ENCODE results near the gene SORCS1.

SORCS1 gene

GRCh38 chr10:106595281-106595680 is 569.2 kb downstream of the SORCS1 start:
- no peak for DNase-seq (ENCODE audit: low read depth in 2 of 2)

GRCh38 chr10:106593876-106594275 is 570.6 kb downstream of the SORCS1 start:
- no peak for DNase-seq (ENCODE audit: low read depth in 2 of 2)

GRCh38 chr10:106592396-106592795 is 572.1 kb downstream of the SORCS1 start:
- DNase-seq (ENCODE audit: low read depth in 2 of 2), result no peak

GRCh38 chr10:106582291-106582690 is 582.2 kb downstream of the SORCS1 start:
- no peak for DNase-seq (ENCODE audit: low read depth in 2 of 2)

GRCh38 chr10:106577756-106578155 is 586.8 kb downstream of the SORCS1 start:
- no peak for DNase-seq (ENCODE audit: low read depth in 2 of 2)

GRCh38 chr10:106577266-106577665 is 587.2 kb downstream of the SORCS1 start:
- no peak for DNase-seq (ENCODE audit: low read depth in 2 of 2)

- no peak for DNase-seq (ENCODE audit: low read depth in 2 of 2)
Measured at GRCh38 chr10:106576534-106576933, 588.0 kb downstream of the SORCS1 start.

- no peak for DNase-seq (ENCODE audit: low read depth in 2 of 2)
Measured at GRCh38 chr10:106573106-106573505, 591.4 kb downstream of the SORCS1 start.

GRCh38 chr10:106571192-106571946 is 593.1 kb downstream of the SORCS1 start:
- no peak for DNase-seq (ENCODE audit: low read depth in 2 of 2)

GRCh38 chr10:106570268-106570667 is 594.2 kb downstream of the SORCS1 start:
- no peak for DNase-seq (ENCODE audit: low read depth in 2 of 2)

- DNase-seq (ENCODE audit: low read depth in 2 of 2), result no peak
Measured at GRCh38 chr10:106567629-106568028, 596.9 kb downstream of the SORCS1 start.

- no peak for DNase-seq (ENCODE audit: low read depth in 2 of 2)
Measured at GRCh38 chr10:106566873-106567272, 597.6 kb downstream of the SORCS1 start.

GRCh38 chr10:106565546-106565945 is 599.0 kb downstream of the SORCS1 start:
- no peak for DNase-seq (ENCODE audit: low read depth in 2 of 2)

GRCh38 chr10:106563384-106563783 is 601.1 kb downstream of the SORCS1 start:
- no peak for DNase-seq (ENCODE audit: low read depth in 2 of 2)

GRCh38 chr10:106560925-106561640 is 603.4 kb downstream of the SORCS1 start:
- no peak for DNase-seq (ENCODE audit: low read depth in 2 of 2)

- DNase-seq (ENCODE audit: low read depth in 2 of 2), result no peak
Measured at GRCh38 chr10:106559442-106559841, 605.1 kb downstream of the SORCS1 start.

- no peak for DNase-seq (ENCODE audit: low read depth in 2 of 2)
Measured at GRCh38 chr10:106557951-106558733, 606.4 kb downstream of the SORCS1 start.

GRCh38 chr10:106557053-106557452 is 607.5 kb downstream of the SORCS1 start:
- no peak for DNase-seq (ENCODE audit: low read depth in 2 of 2)

GRCh38 chr10:106555599-106555998 is 608.9 kb downstream of the SORCS1 start:
- DNase-seq (ENCODE audit: low read depth in 2 of 2), result no peak

- no peak for DNase-seq (ENCODE audit: low read depth in 2 of 2)
Measured at GRCh38 chr10:106551501-106552062, 612.9 kb downstream of the SORCS1 start.

- DNase-seq (ENCODE audit: low read depth in 2 of 2), result no peak
Measured at GRCh38 chr10:106548832-106549231, 615.7 kb downstream of the SORCS1 start.

GRCh38 chr10:106547047-106547635 is 617.4 kb downstream of the SORCS1 start:
- DNase-seq (ENCODE audit: low read depth in 2 of 2), result no peak
